HG02870 (cell line): Measurements from ENCODE around the gene MCF2L.

Source experiments
- ATAC-seq: cut with Tn5 transposase; IDR thresholded peaks from one replicate; pipeline ENCODE4 v1.9.1; 2021; ENCODE audit warnings: mild to moderate bottlenecking, moderate library complexity; ENCODE audit not compliant: unreplicated experiment

MCF2L gene

DNA sequence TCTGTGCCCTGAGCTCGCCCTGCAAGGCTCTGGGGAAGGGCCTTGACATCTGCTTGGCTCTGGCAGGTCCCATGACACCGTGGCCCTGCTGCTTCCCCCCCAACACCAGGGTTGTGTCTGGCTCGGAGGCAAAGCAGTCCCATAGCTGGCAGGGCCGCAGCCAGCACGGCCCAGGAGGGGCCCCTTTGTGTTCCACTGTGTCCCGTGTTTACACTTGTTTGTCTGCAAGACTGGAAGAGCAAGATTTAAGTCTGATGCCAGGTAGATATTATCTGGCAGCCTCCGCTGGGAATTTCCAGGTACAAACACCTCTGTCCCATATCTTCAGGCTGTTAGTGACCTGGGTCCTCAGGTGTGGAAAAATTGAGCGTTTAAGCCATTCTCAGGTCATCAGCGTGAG is 44.3 kb downstream of the MCF2L start:
- ATAC-seq, result no peak

DNA sequence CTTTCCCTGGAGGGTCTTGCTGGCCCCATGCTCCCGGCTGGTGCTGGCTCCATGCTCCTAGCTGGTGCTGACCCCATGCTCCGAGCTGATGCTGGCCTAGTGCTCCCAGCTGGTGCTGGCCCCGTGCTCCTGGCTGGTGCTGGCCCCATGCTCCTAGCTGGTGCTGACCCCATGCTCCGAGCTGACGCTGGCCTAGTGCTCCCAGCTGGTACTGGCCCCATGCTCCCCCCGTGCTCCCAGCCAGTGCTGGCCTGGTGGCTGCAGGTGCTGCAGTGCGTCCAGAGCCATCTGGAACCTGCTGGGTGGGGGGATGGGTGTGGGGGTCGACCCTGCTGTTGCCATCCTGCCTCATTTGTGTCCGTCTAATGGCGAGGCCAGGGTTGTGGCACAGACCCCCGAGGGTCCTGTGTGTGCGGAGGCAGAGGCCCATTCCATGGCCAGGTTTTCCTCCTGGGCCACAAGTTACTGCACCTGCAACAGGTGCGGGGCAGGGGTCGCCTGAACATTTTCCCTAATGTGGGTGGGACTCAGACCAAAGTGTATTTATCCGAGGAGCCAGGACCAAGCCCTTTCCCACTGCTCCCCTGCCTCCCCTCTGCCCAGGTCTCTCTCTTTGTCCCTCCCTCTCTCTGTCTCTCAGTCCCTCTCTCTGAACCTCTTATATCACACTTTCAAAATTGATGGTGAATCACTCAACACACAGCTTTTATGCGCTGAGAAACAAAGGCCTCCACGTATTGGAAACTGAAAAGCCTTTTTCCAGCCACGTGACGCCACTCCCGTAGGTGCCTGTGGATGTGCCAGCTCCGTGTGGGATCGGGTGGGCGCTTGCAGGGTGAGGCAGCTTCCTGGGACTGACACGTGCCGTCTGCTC is 45.1 kb downstream of the MCF2L start:
- no peak for ATAC-seq

DNA sequence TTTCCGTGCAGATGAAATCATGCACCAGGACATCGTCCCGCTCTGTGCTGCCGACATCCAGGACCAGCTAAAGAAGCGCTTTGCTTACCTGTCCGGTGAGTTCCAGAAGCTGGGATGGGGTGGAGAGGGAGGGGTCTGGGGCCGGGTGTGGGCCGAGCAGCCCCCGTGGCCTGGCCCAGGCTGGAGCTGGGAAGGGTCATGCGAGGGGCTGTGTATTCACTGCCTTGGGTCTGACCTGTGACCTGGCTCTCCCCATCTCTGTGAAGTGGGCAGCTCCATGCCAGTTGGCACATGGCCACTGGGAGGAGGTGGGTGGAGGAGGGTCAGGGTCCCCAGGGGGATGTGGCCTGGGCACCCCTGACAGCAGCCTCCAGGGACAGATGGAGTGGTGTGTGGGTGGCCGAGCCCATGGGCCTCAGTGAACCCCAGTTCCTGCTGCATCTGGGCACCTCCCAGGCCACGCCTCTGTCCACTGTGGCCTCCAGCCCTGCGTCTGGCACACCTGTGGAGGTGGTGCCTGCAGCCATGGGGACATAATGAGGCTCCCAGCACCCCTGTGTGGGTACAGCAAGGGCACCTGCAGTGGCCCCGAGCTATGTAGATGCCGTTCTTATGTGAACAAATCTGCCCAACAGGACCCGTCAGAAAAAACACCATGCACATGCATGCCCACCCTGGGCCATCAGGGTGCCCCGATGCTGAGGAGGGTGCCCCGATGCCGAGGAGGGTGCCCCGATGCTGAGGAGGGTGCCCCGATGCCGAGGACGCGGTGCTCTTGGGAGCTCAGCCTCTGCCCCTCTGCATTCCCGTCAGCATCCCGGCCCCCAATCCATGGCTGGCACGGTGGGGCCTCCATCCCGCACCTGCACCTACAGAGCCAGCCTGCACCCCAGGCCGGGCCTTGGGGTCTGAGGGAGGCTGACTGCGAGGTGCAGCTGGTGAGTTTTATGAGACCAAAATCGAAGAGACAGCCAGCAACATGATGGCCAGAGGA is 46.0 kb downstream of the MCF2L start:
- ATAC-seq, result no peak

GRCh38 chr13:113015826-113016525 is 47.0 kb downstream of the MCF2L start:
- ATAC-seq, result no peak

DNA sequence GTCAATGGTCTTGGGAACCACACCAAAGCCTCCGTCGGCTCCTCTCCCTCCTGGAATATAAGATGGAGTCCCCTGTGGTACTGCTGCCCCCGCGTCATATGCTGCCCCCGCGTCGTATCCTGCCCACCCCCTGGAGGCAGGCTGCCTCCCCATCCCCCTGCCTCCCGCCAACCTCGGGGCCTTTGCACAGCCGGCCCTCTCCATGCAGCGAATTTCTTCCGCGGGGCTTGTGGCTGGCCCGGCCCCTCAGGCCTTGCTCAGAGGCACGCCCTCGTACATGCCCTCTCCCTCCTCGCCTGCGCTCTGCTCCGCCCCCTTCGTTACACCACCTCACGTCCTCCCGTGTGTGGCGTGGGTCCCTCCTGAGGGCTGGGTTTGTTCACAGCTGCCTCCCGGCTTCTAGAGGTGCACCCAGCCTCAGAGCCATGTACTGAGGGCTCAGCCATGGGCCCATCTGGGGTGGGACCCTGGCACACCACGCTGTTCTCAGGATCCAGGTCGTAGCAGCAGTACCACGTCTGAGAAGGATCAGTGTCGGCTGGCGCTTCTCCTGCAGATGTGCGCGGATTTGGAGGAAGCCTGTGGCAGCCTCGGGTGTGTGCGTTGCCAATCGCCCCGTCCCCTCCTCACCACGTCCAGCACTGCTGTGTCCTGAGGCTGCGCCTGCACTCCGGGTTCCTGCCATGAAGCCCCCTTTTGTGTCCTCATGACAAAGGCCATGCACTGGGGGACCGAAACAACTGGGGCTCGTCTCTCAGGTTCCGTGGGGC is 47.7 kb downstream of the MCF2L start:
- no peak for ATAC-seq

GRCh38 chr13:113017506-113018215 is 48.6 kb downstream of the MCF2L start:
- ATAC-seq, result no peak

DNA sequence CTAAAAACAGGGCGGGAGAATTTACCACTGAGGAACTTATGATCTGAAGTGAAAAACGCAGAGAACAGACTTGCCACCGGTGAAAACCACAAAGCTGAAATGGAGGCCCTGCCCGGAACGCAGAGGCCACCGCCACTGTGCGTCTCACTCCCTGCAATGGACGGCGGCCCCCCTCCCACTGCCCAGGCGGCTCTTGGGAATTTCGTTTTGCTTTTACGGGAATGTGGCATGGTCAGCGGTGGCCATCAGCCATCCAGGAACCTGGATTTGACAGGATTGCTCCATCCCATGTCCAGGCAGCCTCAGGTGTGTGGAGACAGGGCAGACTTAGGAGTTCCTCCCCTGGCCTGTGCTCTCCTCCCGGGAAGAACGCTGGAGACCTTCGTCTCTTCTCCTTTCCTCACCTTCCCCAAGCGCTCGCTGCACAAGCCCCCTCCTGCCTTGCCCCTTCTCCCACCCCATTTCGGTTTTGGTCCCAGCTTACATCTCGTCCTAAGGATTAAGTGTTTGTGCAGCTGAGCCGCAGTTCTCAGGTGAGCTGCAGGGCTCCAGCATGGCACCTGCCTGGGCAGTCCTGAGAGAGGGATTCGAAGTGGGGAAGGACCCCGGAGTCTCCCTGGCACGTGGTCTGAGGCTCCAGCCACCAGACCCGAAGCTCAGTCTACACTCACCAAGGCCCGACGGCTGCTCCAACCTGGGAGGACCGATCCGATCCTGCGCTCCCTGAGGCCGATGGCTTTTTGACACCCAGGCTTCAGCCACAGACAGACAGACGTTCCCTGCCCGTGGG is 49.9 kb downstream of the MCF2L start:
- ATAC-seq, result no peak

DNA sequence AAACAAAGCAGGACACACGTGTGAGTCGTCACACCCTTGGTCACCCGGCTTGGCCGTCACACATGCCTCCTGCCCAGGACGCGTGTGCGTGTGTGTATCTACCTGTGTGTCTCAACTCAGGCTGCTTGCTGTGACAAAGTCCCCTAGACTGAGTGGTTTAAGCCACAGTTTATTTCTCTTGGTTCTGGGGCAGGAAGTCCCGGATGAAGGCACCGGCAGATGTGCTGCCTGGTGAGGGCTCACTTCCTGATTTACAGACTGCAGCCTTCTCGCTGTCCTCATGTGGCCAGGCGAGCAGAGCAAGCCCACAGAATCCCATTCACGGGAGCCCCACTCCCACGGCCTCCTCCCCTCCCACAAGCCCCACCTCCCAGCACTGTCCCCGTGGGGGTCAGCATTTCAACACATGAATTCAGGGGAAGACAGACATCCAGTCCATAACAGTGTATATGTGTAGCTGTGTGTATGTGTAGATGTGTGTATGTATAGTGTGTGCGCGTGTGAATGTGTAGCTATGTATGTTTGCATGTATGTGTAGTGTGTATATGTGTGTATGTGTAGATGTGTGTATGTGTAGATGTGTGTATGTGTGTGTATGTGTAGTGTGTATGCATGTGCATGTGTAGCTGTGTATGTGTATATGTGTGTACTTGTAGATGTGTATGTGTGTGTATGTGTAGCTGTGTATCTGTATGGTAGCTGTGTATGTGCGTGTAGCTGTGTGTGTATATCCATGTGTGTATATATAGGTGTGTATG is 51.5 kb downstream of the MCF2L start:
- ATAC-seq, result no peak

GRCh38 chr13:113021391-113021790 is 52.4 kb downstream of the MCF2L start:
- no peak for ATAC-seq

- no peak for ATAC-seq
Measured at GRCh38 chr13:113021811-113022210, 52.8 kb downstream of the MCF2L start.

- no peak for ATAC-seq
Measured at GRCh38 chr13:113022391-113022744, 53.4 kb downstream of the MCF2L start.

DNA sequence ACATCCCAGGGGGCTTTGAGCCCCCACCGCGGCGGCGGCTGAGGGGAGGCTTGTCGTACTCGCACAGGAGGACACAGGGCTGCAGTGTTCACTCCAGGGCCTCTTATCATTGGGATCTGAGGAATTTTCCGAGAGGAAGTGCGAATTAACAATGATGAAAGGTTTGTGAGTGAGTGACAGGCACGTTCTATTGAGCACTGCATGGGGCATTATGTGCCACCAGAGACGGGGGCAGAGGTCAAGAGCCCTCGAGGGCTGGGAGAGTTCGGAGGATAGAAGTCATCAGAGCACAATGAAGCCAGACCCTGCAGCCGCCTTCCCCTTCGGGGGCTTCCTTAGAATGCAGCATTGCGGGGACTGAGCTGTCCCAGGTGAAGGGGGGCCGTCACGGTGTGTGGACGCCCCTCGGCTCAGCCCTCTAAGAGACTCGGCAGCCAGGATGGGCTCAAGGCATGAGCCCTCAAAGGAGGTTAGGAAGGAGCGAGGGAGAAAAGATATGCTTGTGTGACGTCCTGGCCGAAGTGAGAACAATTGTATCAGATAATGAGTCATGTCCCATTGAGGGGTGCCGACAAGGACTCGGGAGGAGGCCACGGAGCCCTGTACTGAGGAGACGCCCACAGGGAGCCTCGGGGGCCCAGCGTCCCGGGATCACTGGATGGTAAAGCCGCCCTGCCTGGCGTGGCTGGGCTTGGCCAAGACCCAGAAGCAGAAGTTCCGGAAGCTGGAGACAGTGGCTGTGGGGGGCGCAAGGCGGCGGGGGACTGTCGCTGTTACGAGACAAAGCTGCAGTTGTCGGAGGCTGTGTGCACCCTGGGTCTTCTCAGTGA is 53.9 kb downstream of the MCF2L start:
- no peak for ATAC-seq

- ATAC-seq, result no peak
Measured at GRCh38 chr13:113023694-113024430, 54.8 kb downstream of the MCF2L start.

DNA sequence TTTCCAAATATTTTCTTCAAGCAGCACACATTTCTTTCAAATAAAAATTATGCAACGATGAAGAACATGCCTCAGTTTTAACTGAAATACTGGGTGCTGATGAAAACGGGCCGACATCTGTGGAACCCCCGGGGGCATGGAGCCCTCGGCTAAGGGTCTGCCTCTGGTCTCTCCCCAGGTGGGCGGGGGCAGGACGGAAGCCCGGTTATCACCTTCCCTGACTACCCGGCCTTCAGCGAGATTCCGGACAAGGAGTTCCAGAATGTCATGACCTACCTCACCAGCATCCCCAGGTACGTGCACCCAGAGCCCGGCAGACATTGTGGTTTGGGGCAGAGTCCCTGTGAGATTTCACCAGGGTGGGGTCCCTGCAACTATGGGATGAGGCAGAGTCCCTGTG is 55.5 kb downstream of the MCF2L start:
- no peak for ATAC-seq

DNA sequence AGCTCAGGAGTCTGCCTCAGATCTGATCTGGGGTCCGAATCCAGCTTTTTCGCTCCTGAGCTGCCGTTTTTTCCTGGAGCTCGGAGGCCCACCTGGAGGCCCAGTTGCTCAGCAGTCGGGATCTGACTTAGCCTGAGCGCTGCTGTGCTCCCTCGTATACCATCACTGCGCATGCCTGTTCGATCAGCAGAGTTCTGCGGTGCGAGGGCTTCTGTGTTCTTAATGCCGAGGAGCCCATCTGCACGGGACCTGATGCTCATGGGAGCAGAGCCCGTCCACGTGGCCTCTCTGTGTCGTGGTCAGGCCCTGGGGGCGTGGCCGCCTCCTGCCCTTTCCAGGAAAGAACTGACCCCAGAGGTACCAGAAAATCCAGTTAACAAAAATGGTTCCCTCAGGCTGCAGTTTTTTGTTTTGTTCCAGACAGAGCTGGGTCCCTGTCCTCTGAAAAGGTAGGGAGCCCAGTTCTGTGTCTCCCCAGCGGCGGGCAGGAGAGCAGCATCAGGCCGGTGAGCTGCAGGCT is 57.4 kb downstream of the MCF2L start:
- ATAC-seq, result no peak

GRCh38 chr13:113027095-113027494 is 58.1 kb downstream of the MCF2L start:
- no peak for ATAC-seq

DNA sequence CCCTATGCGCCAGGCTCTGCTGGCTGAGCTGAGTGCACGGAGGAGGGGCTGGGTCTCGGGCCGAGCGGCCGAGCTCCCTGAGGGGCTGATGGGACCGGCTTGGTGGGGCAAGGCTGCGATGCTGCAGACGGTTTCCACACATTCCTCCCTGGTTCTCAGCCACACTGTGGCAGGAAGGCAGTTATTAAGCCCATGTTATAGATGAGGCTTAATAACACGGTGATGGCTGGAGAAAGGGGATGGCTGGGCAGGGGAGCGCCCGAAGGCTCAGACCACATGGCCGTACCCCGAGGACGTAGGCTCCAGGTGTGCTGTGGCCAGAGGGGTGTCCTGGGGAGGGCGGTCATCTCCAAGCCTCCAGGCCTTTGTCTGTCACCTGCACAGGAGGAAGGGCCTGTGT is 58.6 kb downstream of the MCF2L start:
- no peak for ATAC-seq
